Ishikawa (cell line): ENCODE measurements around the gene MOXD1.

Source experiments
- EGR1 ChIP-seq: IDR thresholded peaks from 2 replicates; pipeline ENCODE4 v1.6.1; 2012
- EP300 ChIP-seq: IDR thresholded peaks from 2 replicates; pipeline ENCODE4 v1.6.1; 2012; ENCODE audit warnings: borderline replicate concordance
- NFIC ChIP-seq: IDR thresholded peaks from 2 replicates; pipeline ENCODE4 v1.6.1; 2012
- TEAD4 ChIP-seq: IDR thresholded peaks from 2 replicates; pipeline ENCODE4 v1.6.1; 2012
- TF ChIP-seq, protein P1 (sequence below): IDR thresholded peaks from 2 replicates; pipeline ENCODE4 v1.6.1; 2012; ENCODE audit warnings: low read depth, mild to moderate bottlenecking

DNA sequence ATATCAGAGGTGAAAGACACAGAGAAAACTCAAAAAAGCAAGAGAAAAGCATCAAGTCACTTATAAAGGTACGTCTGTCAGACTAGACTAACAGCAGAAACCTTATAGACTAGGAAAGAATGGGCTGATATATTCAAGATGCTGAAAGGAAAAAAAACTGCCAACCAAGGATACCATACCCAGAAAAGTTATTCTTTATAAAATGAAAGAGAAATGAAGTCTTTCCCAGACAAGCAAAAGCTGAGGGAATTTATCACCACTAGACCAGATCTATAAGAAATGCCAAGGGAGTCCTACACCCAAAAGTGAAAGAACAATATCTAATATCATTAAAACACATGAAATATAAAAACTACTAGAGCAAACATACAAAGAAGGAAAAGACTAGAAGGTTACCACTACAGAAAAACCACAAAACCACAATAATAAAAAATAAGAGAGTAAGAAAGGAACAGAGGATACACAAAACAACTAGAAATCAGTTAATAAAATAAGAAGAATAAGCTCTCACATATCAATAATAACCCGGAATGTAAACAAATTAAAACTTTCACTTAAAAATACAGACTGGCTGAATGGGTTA, 6.2 kb downstream of the MOXD1 start:
- TF ChIP-seq EP300: no peak
- no peak for TF ChIP-seq TEAD4
- TF ChIP-seq, protein P1, sequence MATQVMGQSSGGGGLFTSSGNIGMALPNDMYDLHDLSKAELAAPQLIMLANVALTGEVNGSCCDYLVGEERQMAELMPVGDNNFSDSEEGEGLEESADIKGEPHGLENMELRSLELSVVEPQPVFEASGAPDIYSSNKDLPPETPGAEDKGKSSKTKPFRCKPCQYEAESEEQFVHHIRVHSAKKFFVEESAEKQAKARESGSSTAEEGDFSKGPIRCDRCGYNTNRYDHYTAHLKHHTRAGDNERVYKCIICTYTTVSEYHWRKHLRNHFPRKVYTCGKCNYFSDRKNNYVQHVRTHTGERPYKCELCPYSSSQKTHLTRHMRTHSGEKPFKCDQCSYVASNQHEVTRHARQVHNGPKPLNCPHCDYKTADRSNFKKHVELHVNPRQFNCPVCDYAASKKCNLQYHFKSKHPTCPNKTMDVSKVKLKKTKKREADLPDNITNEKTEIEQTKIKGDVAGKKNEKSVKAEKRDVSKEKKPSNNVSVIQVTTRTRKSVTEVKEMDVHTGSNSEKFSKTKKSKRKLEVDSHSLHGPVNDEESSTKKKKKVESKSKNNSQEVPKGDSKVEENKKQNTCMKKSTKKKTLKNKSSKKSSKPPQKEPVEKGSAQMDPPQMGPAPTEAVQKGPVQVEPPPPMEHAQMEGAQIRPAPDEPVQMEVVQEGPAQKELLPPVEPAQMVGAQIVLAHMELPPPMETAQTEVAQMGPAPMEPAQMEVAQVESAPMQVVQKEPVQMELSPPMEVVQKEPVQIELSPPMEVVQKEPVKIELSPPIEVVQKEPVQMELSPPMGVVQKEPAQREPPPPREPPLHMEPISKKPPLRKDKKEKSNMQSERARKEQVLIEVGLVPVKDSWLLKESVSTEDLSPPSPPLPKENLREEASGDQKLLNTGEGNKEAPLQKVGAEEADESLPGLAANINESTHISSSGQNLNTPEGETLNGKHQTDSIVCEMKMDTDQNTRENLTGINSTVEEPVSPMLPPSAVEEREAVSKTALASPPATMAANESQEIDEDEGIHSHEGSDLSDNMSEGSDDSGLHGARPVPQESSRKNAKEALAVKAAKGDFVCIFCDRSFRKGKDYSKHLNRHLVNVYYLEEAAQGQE: no peak
- TF ChIP-seq EGR1: no peak
- no peak for TF ChIP-seq NFIC
